NCI-H1048 (cell line): ENCODE results near the gene KRTCAP2.

Source experiments
- DNase-seq: peaks from one replicate; lab custom pipeline; 2025; lab: John Stamatoyannopoulos, UW

KRTCAP2 gene

GRCh38 chr1:155183775-155184221 lies 10.7 kb upstream of the KRTCAP2 start:
- no peak for DNase-seq

GRCh38 chr1:155182052-155182550 lies 9.0 kb upstream of the KRTCAP2 start:
- DNase-seq = no peak

GRCh38 chr1:155181371-155182051 lies 8.4 kb upstream of the KRTCAP2 start:
- no peak for DNase-seq

- DNase-seq = no peak
Observed at GRCh38 chr1:155179112-155180031, 6.3 kb upstream of the KRTCAP2 start.

- DNase-seq = no peak
Observed at GRCh38 chr1:155178441-155179111, 5.5 kb upstream of the KRTCAP2 start.

- DNase-seq = no peak
Observed at GRCh38 chr1:155177918-155178281, 4.8 kb upstream of the KRTCAP2 start.

GRCh38 chr1:155177192-155177917 lies 4.3 kb upstream of the KRTCAP2 start:
- DNase-seq = no peak

- peak; percentile 62 for DNase-seq
Observed at GRCh38 chr1:155176544-155177071, 3.5 kb upstream of the KRTCAP2 start.

GRCh38 chr1:155175927-155176371 lies 2.8 kb upstream of the KRTCAP2 start:
- no peak for DNase-seq

- DNase-seq = no peak
Observed at GRCh38 chr1:155175281-155175926, 2.3 kb upstream of the KRTCAP2 start.

- DNase-seq = no peak
Observed at GRCh38 chr1:155174324-155175280, 1.5 kb upstream of the KRTCAP2 start.

GRCh38 chr1:155173478-155174323 lies 597 bp upstream of the KRTCAP2 start, which contains the start of gene TRIM46:
Gene TRIM46, plus strand, starts transcription at chr1:155173849. Its CDS starts 118 bp downstream, at chr1:155173967.
- no peak for DNase-seq

GRCh38 chr1:155171836-155172731 lies 1.0 kb downstream of the KRTCAP2 start:
- DNase-seq = no peak

- no peak for DNase-seq
Observed at GRCh38 chr1:155170806-155171205, 2.3 kb downstream of the KRTCAP2 start.

- no peak for DNase-seq
Observed at GRCh38 chr1:155170101-155170785, 2.9 kb downstream of the KRTCAP2 start.

GRCh38 chr1:155169541-155169940 lies 3.6 kb downstream of the KRTCAP2 start:
- no peak for DNase-seq
